GM19043 (cell line): ENCODE results near the gene PLPPR1.
A peak's percentile ranks its signal among the peaks of the same experiment; 100 is the strongest.
"Not testable (repeated sequence)": the region's sequence is repeated elsewhere in the genome, so short reads cannot be mapped to it uniquely, and the experiment has no call there.

ENCODE experiments used
- ATAC-seq: cut with Tn5 transposase; IDR thresholded peaks from one replicate; pipeline ENCODE4 v1.9.1; 2021; ENCODE audit warnings: low read depth; ENCODE audit not compliant: unreplicated experiment

Gene PLPPR1

DNA sequence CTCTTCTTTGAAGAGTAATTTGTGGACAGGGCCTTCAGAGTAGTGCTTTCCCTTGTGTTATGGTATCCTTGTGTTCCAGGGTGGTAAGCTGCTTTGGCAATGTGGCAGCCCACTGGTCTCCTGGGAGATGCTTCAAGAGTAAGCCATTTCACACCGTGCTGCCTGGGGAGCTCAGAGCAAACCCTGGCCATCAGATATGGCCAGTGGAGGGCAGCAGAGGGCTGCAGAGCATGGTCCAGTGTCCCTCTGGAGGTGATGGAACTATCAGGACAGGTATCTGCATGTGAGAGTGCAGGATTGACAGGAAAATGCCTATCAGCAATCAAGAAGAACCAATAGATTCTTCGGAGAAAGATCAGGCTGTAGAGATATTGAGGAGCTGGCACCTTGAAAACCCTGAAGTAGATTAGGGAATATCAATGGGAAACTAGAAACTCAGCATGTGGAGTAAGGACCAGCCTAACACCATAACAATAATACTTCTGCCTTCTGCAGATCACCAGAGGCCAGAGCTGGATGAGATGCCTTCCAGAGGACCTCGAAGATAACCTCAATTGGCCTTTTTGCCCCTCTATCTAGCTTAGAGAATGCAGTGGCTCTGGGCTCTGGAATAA, 90.8 kb downstream of the PLPPR1 start:
- ATAC-seq: peak; percentile 77

GRCh38 chr9:101121836-101122399, 93.4 kb downstream of the PLPPR1 start:
- ATAC-seq: no peak

DNA sequence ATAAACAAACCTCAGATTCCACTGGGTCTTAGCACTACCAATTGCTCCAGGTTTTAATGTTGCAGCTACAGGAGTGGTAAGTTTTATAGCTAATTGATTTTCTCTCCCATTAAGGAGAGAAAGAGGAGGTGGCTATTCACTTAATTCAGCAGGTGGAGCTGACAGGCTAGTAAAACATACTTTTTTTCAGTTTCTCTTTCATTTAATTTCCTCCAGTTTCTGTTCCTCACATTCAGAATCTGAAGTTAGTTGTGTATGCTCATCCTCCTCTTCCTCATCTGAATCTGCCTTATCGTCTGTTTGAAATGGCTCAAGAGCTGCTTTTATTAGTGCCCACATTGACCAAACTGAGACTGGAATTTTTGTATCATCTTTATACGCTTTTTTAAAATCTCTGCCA, 98.0 kb downstream of the PLPPR1 start:
- ATAC-seq: no peak

DNA sequence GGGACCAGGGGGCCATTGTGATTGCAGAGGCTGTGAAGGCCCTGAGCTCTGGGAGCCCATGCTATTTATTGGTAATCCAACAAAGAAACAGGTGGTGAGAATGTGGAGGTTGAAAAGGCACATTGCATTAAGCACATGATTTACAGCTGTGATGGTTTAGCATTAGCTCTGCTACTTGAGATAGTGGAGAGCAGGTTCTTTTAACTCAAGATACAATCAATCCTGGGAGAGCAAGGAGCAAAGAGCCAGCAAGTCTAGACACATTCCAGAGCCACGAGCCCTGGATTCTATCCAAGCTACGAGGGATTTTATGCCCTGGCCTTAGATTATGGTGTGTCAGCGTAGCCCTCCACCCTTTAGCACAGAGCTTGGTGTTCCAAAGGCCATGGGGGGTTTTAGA, 98.8 kb downstream of the PLPPR1 start:
- ATAC-seq: not testable (repeated sequence)

GRCh38 chr9:101128623-101129022, 100.1 kb downstream of the PLPPR1 start:
- no peak for ATAC-seq

DNA sequence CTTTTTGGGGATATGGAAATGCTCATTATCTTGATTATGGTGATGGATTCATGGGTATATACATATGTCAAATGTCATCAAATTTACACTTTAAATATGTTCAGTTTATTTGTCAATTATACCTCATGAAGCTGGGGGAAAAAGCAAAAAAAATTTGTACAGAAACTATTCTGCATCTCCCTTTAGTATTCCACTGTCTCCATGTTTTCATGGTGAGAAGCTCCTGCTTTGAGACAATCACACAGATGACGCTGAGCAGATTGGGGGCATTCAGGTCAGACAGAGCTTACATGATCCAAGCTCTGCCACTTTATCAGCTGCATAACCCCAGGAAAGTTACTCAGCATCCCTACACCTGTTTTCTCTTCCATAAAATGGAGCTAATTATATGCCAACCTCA, 101.5 kb downstream of the PLPPR1 start:
- ATAC-seq: no peak

GRCh38 chr9:101131326-101131725, 102.8 kb downstream of the PLPPR1 start:
- no peak for ATAC-seq

GRCh38 chr9:101132801-101133200, 104.3 kb downstream of the PLPPR1 start:
- ATAC-seq: no peak

DNA sequence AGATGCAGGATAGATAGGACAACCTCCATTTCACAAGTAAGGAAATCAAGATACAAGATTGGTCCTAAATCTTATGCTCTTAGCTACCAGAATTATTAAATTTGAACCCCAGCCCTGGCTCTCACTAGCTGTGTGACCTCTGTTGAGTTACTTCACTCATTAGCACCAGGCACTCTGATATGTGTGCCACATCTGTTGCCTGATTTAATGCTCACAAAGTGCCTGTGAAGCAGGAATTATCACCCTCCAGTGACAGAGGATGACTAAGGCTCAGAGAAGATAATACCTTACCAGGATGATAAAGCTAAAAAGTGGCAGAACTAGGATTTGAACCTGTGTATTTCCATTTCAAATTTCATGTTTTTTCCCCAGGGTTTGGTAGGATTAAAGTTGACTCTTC, 110.0 kb downstream of the PLPPR1 start:
- no peak for ATAC-seq

- no peak for ATAC-seq
Measured at GRCh38 chr9:101139082-101139481, 110.6 kb downstream of the PLPPR1 start.

GRCh38 chr9:101140764-101141163, 112.2 kb downstream of the PLPPR1 start:
- ATAC-seq: no peak

DNA sequence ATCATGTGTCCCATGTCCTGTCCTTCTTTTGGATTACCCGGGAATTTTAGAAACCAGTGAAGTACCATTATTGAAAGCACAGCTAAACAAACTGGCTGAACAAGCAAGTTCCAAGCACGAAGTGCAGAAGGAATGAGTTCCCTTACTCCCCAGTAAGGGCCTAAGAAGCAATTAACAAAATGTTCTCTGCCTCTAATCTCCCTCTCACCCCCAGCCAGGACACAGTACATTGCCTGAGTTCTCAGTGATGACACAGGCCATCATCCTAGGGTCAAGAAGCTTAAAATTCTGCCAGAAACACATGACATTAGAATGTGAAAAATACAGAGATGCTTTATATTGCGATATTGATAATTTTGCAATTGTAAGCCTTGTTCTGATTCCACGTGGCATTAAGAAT, 118.0 kb downstream of the PLPPR1 start:
- no peak for ATAC-seq

- ATAC-seq: no peak
Measured at GRCh38 chr9:101148344-101148743, 119.8 kb downstream of the PLPPR1 start.

- no peak for ATAC-seq
Measured at GRCh38 chr9:101158361-101158760, 129.8 kb downstream of the PLPPR1 start.

DNA sequence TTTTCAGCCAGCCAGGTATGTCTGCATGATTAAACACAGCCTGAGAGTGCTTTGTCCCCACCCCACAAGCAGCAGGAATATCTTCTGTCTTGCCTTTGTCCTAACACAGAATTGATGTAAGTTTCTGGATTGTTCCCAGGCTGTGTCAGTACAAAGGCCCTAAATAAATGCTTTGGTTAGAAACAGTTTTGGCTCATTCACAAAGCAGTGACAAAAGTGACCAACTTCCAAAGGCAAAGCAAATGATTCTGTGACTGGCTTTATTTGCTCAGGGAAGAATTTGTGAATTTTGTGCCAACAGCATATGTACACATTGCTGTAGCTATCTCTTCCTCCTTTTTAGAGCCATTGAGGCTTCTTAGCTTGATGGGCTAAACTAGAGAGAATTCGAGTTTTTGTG, 133.7 kb downstream of the PLPPR1 start:
- no peak for ATAC-seq

DNA sequence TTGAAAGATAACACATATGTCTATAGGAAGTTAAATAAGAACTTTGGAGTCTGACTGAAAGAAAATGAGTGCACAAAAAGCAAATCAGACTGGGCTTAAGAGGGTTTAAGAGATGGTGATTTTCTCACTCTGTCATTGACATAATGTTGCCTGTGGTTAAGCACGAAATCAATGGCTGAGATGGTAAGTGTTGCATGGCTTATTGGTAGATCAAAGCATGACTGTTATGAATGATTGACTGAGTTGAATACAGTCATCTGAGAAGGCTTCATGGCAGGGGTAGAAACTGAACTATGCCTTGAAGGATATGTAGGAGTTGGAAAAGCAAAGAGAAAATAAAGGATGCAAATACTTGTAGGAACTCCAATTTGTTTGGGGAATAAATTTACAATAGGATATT, 136.6 kb downstream of the PLPPR1 start:
- ATAC-seq: no peak

DNA sequence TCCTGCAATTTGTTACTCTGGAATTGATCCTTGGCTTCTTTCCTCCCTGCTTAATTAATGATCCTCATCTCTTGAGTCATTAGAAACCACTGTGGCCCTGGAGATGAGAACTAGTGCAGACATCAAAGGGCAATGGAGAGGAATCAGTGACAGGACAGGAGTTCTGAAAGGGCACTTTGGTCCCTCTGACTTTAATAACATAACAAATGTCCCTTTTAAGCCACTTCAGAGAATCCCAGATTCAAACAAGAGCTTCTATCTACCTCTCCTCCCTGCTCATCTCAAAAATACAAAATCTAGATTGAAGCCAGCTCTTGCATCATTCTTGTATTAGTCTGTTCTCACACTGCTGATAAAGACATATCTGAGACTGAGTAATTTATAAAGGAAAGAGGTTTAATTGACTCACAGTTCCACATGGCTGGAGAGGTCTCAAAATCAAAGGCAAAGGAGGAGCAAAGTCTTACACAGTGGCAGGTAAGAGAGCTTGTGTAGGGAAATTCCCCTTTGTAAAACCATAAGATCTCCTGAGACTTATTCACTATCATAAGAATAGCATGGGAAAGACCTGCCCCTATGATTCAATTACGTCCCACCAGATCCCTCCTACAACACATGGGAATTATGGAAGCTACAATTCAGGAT, 139.1 kb downstream of the PLPPR1 start:
- ATAC-seq: no peak

DNA sequence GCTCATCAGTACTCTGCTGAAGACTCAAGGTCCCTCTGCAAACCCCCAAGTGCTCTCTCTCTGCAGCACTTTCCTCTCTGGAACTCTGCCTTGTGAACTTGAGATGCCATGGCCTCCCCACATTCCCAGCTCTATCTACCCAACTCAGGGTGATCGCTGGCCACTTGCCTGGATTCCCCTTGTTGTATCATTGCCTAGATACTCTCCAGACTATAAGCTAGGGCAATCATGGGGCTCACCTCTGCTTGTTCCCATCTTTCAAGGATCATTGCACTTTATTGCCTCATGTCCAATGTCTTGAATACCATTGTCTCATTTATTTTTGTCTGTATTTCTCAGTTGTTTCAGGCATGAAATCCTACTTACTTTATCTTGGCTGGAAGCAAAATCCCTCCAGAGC, 144.1 kb downstream of the PLPPR1 start:
- no peak for ATAC-seq

GRCh38 chr9:101173907-101174306, 145.4 kb downstream of the PLPPR1 start:
- ATAC-seq: no peak

- no peak for ATAC-seq
Measured at GRCh38 chr9:101176384-101176783, 147.9 kb downstream of the PLPPR1 start.

- ATAC-seq: no peak
Measured at GRCh38 chr9:101184813-101185278, 156.3 kb downstream of the PLPPR1 start.

GRCh38 chr9:101191723-101192122, 163.2 kb downstream of the PLPPR1 start:
- ATAC-seq: no peak
